ENCODE measurements around the gene C1orf53. TPM values are rescaled to one million over a fixed set of nuclear protein-coding genes. Genes with fewer than 3 reads are reported as not detected.
A peak's percentile ranks its signal among the peaks of the same experiment; 100 is the strongest.

Gene C1orf53
- total and polyA plus RNA-seq, 2 experiments from 2014 or later, result 2.7 to 3.8 TPM

DNA sequence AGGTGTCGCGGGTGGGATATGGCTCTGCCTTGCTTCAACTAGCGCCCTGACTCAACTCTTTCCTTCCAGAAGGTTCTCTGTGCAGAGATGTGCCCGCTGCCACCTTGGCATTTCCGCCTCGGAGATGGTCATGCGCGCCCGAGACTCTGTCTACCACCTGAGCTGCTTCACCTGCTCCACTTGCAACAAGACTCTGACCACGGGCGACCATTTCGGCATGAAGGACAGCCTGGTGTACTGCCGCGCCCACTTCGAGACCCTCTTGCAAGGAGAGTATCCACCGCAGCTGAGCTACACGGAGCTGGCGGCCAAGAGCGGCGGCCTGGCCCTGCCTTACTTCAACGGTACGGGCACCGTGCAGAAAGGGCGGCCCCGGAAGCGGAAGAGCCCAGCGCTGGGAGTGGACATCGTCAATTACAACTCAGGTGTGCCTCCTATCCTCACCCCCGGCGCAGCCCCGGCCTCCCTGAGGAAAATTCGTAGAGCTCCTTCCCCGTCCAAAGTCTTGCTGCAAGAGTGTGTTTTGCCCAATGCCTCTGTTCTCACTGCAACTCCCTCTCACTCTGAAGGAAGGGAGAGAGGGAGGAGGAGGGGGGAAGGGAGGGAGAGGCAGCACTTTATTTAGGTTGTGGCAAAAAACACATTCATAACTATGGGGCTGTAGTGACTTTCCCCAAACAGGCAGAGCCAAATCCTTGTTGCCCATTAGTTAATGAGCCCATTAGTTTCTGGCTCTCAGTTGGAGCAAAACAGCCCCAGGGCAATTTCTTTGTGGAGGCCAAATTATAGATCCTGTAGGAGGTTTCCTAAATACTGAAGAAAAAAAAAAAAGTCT is 19.0 kb downstream of the C1orf53 start (continued):
- TF ChIP-seq, protein P1, sequence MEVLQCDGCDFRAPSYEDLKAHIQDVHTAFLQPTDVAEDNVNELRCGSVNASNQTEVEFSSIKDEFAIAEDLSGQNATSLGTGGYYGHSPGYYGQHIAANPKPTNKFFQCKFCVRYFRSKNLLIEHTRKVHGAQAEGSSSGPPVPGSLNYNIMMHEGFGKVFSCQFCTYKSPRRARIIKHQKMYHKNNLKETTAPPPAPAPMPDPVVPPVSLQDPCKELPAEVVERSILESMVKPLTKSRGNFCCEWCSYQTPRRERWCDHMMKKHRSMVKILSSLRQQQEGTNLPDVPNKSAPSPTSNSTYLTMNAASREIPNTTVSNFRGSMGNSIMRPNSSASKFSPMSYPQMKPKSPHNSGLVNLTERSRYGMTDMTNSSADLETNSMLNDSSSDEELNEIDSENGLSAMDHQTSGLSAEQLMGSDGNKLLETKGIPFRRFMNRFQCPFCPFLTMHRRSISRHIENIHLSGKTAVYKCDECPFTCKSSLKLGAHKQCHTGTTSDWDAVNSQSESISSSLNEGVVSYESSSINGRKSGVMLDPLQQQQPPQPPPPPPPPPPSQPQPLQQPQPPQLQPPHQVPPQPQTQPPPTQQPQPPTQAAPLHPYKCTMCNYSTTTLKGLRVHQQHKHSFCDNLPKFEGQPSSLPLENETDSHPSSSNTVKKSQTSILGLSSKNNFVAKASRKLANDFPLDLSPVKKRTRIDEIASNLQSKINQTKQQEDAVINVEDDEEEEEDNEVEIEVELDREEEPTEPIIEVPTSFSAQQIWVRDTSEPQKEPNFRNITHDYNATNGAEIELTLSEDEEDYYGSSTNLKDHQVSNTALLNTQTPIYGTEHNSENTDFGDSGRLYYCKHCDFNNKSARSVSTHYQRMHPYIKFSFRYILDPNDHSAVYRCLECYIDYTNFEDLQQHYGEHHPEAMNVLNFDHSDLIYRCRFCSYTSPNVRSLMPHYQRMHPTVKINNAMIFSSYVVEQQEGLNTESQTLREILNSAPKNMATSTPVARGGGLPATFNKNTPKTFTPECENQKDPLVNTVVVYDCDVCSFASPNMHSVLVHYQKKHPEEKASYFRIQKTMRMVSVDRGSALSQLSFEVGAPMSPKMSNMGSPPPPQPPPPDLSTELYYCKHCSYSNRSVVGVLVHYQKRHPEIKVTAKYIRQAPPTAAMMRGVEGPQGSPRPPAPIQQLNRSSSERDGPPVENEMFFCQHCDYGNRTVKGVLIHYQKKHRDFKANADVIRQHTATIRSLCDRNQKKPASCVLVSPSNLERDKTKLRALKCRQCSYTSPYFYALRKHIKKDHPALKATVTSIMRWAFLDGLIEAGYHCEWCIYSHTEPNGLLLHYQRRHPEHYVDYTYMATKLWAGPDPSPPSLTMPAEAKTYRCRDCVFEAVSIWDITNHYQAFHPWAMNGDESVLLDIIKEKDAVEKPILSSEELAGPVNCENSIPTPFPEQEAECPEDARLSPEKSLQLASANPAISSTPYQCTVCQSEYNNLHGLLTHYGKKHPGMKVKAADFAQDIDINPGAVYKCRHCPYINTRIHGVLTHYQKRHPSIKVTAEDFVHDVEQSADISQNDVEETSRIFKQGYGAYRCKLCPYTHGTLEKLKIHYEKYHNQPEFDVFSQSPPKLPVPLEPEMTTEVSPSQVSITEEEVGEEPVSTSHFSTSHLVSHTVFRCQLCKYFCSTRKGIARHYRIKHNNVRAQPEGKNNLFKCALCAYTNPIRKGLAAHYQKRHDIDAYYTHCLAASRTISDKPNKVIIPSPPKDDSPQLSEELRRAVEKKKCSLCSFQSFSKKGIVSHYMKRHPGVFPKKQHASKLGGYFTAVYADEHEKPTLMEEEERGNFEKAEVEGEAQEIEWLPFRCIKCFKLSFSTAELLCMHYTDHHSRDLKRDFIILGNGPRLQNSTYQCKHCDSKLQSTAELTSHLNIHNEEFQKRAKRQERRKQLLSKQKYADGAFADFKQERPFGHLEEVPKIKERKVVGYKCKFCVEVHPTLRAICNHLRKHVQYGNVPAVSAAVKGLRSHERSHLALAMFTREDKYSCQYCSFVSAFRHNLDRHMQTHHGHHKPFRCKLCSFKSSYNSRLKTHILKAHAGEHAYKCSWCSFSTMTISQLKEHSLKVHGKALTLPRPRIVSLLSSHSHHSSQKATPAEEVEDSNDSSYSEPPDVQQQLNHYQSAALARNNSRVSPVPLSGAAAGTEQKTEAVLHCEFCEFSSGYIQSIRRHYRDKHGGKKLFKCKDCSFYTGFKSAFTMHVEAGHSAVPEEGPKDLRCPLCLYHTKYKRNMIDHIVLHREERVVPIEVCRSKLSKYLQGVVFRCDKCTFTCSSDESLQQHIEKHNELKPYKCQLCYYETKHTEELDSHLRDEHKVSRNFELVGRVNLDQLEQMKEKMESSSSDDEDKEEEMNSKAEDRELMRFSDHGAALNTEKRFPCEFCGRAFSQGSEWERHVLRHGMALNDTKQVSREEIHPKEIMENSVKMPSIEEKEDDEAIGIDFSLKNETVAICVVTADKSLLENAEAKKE (CRISPR knock-in tag; IDR thresholded peaks at IDR 0.05), result no peak
- TF ChIP-seq, protein P2, sequence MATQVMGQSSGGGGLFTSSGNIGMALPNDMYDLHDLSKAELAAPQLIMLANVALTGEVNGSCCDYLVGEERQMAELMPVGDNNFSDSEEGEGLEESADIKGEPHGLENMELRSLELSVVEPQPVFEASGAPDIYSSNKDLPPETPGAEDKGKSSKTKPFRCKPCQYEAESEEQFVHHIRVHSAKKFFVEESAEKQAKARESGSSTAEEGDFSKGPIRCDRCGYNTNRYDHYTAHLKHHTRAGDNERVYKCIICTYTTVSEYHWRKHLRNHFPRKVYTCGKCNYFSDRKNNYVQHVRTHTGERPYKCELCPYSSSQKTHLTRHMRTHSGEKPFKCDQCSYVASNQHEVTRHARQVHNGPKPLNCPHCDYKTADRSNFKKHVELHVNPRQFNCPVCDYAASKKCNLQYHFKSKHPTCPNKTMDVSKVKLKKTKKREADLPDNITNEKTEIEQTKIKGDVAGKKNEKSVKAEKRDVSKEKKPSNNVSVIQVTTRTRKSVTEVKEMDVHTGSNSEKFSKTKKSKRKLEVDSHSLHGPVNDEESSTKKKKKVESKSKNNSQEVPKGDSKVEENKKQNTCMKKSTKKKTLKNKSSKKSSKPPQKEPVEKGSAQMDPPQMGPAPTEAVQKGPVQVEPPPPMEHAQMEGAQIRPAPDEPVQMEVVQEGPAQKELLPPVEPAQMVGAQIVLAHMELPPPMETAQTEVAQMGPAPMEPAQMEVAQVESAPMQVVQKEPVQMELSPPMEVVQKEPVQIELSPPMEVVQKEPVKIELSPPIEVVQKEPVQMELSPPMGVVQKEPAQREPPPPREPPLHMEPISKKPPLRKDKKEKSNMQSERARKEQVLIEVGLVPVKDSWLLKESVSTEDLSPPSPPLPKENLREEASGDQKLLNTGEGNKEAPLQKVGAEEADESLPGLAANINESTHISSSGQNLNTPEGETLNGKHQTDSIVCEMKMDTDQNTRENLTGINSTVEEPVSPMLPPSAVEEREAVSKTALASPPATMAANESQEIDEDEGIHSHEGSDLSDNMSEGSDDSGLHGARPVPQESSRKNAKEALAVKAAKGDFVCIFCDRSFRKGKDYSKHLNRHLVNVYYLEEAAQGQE (IDR thresholded peaks at IDR 0.05; ENCODE audit: unreplicated experiment), result no peak
- TF ChIP-seq CREB1 (CRISPR knock-in tag; IDR thresholded peaks at IDR 0.05; ENCODE audit: low read depth), result no peak

DNA sequence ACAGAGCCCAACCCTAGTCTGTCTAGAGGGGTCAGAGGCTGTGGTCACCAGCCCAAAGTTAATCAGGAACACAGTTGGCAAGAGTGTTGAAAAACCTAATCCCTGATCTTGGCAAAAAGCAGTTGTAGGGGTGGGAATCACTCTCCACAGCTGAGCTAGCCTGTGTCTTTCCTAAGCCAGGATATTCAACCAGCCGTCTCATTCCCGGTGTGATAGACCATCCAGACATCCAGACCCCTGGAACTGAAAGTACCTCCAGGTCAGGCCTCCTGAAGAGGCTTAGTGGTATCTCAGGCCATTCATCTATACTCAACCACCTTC is 19.6 kb downstream of the C1orf53 start:
- H3K79me2 ChIP-seq (replicated peaks; ENCODE audit: insufficient read depth), result no peaks in the 10 kb centered on the region
- no peak for DNase-seq (ENCODE audit: low spot score)
- Mint-ChIP-seq H3K4me3 (peak overlapping the region; percentile 0; the same call in 1 of the 3 replicates), H3K27me3 (ENCODE audit: insufficient read depth, low read depth, poor library complexity) (peaks cover 65% of the 10 kb centered on the region), H3K4me1 (peaks cover 53% of the 10 kb centered on the region), H3K27ac (no peak overlapping the region), H3K9me3 (peaks cover 3% of the 10 kb centered on the region; the same call in 1 of the 3 replicates), H3K36me3 (ENCODE audit: low read depth) (no peaks in the 10 kb centered on the region; the same call in 2 of the 3 replicates)
- no peak for ATAC-seq
- H2AFZ ChIP-seq, result no peak overlapping the region
- H3K9me2 ChIP-seq (ENCODE audit: insufficient read depth), result no peaks in the 10 kb centered on the region
- peak overlapping the region; percentile 60 for H3K4me3 ChIP-seq
- peaks cover 18% of the 10 kb centered on the region for H3F3A ChIP-seq (replicated peaks; ENCODE audit: low read depth)
- peak overlapping the region; percentile 92 for H3K4me2 ChIP-seq
- H3K36me3 ChIP-seq (ENCODE audit: insufficient read depth), result no peaks in the 10 kb centered on the region
- 0 out of 2 replicates have a peak, but pooled peaks cover 4% of the 10 kb centered on the region for H4K20me1 ChIP-seq (replicated peaks; ENCODE audit: insufficient read depth)
- peaks cover 73% of the 10 kb centered on the region for H3K27me3 ChIP-seq (ENCODE audit: insufficient read depth)
- H3K27ac ChIP-seq (ENCODE audit: low read depth), result no peak overlapping the region
- peaks cover 29% of the 10 kb centered on the region for H3K4me1 ChIP-seq (ENCODE audit: insufficient read depth)
- TF ChIP-seq, protein P2 (IDR thresholded peaks at IDR 0.05; ENCODE audit: unreplicated experiment), result no peak
- no peak for TF ChIP-seq JUNB (IDR thresholded peaks at IDR 0.05; ENCODE audit: unreplicated experiment)
- TF ChIP-seq NANOG (IDR thresholded peaks at IDR 0.05; ENCODE audit: borderline replicate concordance), result no peak
- TF ChIP-seq, protein P3, sequence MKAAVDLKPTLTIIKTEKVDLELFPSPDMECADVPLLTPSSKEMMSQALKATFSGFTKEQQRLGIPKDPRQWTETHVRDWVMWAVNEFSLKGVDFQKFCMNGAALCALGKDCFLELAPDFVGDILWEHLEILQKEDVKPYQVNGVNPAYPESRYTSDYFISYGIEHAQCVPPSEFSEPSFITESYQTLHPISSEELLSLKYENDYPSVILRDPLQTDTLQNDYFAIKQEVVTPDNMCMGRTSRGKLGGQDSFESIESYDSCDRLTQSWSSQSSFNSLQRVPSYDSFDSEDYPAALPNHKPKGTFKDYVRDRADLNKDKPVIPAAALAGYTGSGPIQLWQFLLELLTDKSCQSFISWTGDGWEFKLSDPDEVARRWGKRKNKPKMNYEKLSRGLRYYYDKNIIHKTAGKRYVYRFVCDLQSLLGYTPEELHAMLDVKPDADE (IDR thresholded peaks at IDR 0.05), result no peak
- no peak for TF ChIP-seq EZH2 (IDR thresholded peaks at IDR 0.05; ENCODE audit: low read depth, unreplicated experiment)
- TF ChIP-seq ZNF331 (CRISPR knock-in tag; IDR thresholded peaks at IDR 0.05; ENCODE audit: low read depth), result no peak
- TF ChIP-seq ZNF114 (CRISPR knock-in tag; IDR thresholded peaks at IDR 0.05), result no peak
